Activated T-cell treated with anti-CD3 and anti-CD28 coated beads, Interleukin-2, amount 50 U/mL, for 4 hours (primary cell): ENCODE results near the gene ACP4. TPM values are rescaled to one million over a fixed set of nuclear protein-coding genes. Genes with fewer than 3 reads are reported as not detected.
"Not testable (repeated sequence)": the region's sequence is repeated elsewhere in the genome, so short reads cannot be mapped to it uniquely, and the experiment has no call there.

ENCODE experiments used
- ATAC-seq, 2 donors: fragments of 200-7000 bp; cut with Tn5 transposase; one replicate each; pipeline ENCODE4 v1.10.0; 2021
- DNase-seq: peaks from one replicate; pipeline ENCODE4 v3.0.0-alpha.2; 2020
- H3K27me3 Mint-ChIP-seq: one replicate; pipeline ENCODE4 v1.8.0; 2021; ENCODE audit warnings: low read depth, mixed read lengths
- H3K36me3 Mint-ChIP-seq: one replicate; pipeline ENCODE4 v1.8.0; 2022; ENCODE audit warnings: mixed read lengths; ENCODE audit not compliant: insufficient read depth
- H3K4me1 Mint-ChIP-seq: one replicate; pipeline ENCODE4 v1.8.0; 2021; ENCODE audit warnings: low read depth, mixed read lengths
- H3K4me3 Mint-ChIP-seq: one replicate; pipeline ENCODE4 v1.8.0; 2021; ENCODE audit warnings: mild to moderate bottlenecking, moderate library complexity, mixed read lengths
- H3K9me3 Mint-ChIP-seq: one replicate; pipeline ENCODE4 v1.8.0; 2021; ENCODE audit warnings: mixed read lengths
- total RNA-seq, 3 donors: library from RNA; stranded (reverse); gene quantifications; one replicate each; pipeline ENCODE4 v1.2.1, GENCODE V29; 2021

ACP4 gene
- total RNA-seq, 3 donors from 2014 or later = not detected

DNA sequence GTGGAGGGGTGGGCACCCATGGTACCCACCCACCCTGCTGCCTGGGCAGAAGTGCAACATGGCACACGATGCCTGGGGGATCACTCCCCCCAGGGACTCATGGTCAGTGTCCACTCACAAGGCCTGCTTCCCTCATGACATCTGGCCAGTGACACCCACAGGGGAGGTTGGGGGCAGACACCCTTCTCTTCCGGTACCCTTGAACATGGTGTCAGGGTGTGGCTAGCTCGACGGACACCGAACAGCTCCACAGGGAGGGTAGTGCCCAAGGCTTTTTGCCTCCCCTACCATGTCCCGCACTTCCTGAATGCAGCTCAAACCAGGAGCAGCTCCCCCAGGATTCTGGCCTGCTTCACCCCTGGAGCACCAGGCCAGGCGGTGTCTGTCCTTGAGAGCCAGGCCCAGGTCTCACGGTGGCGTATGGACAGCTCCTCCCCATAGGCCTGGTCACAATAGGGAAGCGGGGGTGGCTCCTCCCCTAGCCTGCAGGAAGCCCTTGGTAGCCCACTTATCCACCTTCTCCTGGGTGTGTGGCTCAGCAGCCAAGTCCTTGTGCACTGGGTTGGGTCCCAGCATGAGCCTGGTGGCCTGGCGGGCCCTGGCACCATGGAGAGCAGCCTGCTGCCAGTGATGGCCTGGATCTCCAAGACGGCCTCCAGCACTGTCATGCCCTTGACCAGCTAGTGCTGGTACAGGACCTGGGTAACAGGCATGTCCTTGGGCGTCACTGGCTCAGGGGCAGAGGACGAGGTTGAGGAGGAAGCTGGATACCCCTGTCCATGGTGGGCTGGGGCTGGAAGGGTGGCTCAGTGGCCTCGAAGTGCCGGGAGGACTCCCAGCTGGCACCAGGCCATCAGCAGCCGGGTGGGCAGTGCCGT lies 7.8 kb downstream of the ACP4 start:
- no peaks in the 10 kb centered on the region for H3K9me3 Mint-ChIP-seq
- H3K4me1 Mint-ChIP-seq = peaks cover 18% of the 10 kb centered on the region
- ATAC-seq = no peak
- peaks cover 28% of the 10 kb centered on the region for H3K36me3 Mint-ChIP-seq
- H3K27me3 Mint-ChIP-seq = no peaks in the 10 kb centered on the region
- no peak for DNase-seq
- H3K4me3 Mint-ChIP-seq = no peak overlapping the region

DNA sequence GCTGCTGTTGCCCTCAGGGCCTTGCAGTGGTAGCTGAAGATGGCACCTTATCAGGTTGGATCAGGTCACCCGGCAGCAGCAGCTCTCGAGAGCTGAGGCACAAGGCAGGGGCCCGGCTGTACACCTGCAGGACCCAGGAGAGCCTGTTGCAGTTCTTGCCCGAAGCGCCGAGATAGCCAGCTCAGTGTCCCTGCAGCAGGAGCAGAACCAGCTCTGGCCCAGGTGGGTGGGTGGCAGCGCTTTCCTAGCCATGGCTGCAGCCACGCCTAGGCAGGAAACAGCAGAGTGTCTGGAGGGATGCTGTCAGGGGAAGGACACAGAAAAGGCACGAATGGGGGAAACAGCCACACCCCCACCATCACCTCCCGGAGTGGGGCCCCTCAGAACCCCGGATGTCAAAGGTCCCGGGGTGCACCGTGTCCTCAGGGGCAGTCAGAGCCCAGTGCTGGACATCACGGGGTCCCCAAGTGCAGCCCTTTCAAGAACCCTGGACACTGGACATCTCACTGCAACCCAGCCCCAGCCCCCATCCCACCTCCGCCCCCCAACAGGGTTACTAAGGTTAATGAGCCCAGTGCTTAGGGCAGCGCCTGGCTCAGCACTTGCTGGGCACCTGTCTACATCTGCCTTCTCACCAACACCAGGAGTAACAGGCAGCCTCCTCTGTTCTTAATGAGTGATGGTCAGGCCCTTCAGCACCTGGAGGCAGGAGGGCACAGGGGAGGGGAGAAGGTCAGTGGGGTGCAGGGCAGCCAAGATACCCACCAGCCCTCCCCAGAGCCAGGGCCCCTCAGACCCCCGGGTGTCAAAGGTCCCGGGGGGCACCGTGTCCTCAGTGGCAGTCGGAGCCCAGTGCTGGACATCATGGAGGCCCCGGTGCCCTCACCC lies 8.7 kb downstream of the ACP4 start:
- peaks cover 34% of the 10 kb centered on the region for H3K36me3 Mint-ChIP-seq
- no peak overlapping the region for H3K4me3 Mint-ChIP-seq

DNA sequence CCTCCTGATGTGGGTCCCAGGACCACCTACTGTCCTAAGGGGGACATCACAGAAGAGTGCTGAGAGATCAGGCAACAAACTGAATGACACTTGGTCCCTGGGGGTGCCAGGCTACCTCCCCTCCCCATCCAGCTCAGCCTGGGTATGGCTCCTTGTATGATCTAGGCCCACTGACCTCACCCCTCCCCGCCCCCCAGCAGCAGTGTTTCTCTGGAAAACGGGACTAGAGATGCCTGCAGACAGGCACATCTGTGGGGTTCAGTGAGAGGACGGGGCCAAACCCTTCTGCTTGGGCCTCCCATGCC lies 9.3 kb downstream of the ACP4 start:
- H3K36me3 Mint-ChIP-seq = peaks cover 37% of the 10 kb centered on the region
- no peak for DNase-seq

More for the DNA sequence above, 8.7 kb downstream of the ACP4 start:
- Mint-ChIP-seq H3K27me3 (no peaks in the 10 kb centered on the region), H3K4me1 (peaks cover 22% of the 10 kb centered on the region), H3K9me3 (no peaks in the 10 kb centered on the region)
- ATAC-seq = no peak
- DNase-seq = no peak

DNA sequence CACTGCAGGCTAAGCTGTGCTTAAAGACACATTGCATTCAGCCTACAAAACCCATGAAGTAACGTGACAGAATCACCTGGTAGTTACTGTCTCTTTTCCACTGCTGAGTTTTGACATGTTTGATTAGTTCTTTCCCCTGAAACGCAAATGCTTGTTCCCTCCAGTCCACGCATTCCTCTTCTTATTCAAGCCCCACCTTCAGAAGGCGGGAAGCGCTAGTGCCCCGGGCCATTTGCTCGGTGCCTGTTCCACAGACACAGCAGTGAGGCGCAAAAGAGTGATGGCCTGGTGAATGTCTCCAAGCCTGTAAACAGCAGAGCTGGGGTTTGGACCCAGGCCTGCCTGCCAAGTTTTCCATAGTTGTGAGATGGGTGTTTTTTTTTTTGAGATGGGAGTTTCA lies 10.9 kb downstream of the ACP4 start:
- H3K9me3 Mint-ChIP-seq = no peaks in the 10 kb centered on the region
- ATAC-seq (no peak), DNase-seq (no peak)
- H3K4me3 Mint-ChIP-seq = peak overlapping the region; percentile 0
- peaks cover 37% of the 10 kb centered on the region for H3K4me1 Mint-ChIP-seq
- H3K36me3 Mint-ChIP-seq = peaks cover 35% of the 10 kb centered on the region
- H3K27me3 Mint-ChIP-seq = no peaks in the 10 kb centered on the region

More for the DNA sequence above, 9.3 kb downstream of the ACP4 start:
- H3K4me3 Mint-ChIP-seq = no peak overlapping the region
- H3K4me1 Mint-ChIP-seq = peaks cover 23% of the 10 kb centered on the region
- H3K27me3 Mint-ChIP-seq = no peaks in the 10 kb centered on the region
- no peaks in the 10 kb centered on the region for H3K9me3 Mint-ChIP-seq
- ATAC-seq = no peak

DNA sequence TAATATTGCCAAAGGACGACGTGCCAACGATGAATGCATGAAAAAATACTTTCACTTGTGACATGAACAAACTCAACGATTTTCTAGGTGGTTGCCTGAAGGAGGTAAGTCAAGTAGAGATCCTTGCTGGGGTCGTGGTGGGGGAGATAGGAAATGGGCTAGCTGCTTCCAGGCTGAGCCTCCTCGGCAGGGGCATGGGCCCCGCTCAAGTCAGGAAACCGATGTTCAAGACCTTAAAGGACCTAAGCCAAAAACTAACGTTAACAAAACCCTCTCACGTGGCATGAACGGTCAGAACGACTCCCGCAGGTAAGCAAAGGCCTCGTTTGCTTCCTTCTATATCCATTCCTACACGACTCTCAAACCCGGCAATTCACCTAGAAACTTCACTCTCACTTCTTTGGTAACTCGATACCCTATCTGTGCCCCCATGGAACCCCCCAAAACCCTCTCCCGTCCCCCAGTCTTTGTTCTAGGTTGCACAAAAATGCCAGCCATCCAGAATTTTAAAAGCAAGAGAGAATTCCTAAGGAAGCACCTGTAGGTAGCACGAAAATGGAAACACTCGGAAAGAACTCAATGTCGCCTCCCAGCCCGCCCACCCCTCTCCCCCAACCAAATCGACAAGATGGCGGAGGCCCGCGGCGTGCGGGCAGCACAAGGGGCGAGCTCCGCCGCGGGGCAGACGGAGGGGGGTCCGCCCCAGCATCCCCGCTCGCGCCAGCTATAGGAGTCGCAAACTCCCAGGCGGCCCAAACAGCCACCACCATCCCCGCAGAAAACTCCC lies 13.6 kb downstream of the ACP4 start:
- ATAC-seq = peak; percentile 35 to 39
- Mint-ChIP-seq H3K4me3 (peak overlapping the region; percentile 97), H3K36me3 (peaks cover 30% of the 10 kb centered on the region)

DNA sequence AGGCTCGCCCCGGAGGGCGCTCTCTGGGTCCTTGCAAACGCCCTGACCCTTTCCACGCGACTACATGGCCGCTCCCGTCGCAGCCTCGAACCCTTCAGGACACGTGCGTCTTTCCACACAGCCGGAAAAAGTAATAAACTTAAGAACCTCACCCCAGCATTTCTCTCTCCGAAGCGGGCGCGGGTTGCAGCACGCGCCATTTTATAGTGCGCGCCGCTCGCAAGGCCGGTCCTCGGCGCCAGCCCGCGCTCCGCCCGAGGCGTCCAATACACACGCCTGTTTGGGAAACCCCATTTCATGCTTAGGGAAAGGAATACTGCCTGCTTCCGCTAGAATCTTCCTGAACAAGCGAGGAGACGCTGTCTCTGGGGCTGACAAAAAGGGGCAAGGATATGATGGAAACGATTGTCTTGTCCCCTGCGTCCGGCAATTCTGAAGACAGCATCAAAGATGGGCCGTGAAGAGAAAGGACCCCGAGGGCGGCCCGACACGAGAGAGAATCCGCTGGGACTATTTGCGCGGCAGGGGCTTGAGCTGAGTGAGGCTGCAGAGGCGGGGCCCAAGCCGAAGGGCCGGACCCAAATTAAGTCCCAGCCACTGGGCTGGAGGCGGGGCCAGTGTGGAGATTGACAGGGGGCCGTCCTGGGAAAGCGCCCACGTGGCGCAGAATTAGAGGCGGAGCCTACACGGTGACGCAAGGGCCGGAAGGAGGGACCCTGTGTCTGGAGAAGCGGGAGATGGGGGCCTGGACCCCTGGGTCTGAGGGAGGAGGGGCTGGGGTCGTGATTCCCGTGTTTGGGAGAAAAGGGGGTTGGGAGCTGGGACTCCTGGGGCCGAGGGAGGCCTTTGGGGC lies 14.4 kb downstream of the ACP4 start:
- Mint-ChIP-seq H3K4me3 (peak overlapping the region; percentile 97), H3K4me1 (peaks cover 39% of the 10 kb centered on the region), H3K27me3 (no peaks in the 10 kb centered on the region), H3K36me3 (peaks cover 30% of the 10 kb centered on the region), H3K9me3 (no peaks in the 10 kb centered on the region)
- peak; percentile 94 to 95 for ATAC-seq
- DNase-seq = peak; percentile 97

More for the DNA sequence above, 13.6 kb downstream of the ACP4 start:
- Mint-ChIP-seq H3K9me3 (no peaks in the 10 kb centered on the region), H3K27me3 (no peaks in the 10 kb centered on the region), H3K4me1 (peaks cover 39% of the 10 kb centered on the region)
- DNase-seq = peak; percentile 32

DNA sequence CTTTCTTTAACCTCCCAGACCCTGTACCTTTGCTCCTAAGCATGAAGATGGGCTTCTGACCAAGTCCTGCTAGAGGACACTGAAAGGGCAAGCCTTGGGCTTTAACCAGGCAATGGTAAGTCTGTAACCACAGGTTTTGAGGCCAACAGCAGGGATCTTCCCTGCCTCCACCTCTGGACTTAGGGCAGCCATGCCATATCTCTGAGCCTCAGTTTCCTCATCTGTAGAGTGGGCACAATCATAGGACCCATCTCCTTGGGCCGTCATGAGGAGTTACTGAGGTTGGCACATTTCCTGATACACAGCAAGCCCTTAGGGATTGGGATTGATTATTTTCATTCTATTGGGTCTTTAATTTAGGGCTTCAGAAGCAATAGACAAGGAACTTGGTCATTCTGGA lies 18.6 kb downstream of the ACP4 start:
- Mint-ChIP-seq H3K4me1 (peaks cover 17% of the 10 kb centered on the region), H3K9me3 (no peaks in the 10 kb centered on the region), H3K36me3 (peaks cover 2% of the 10 kb centered on the region), H3K4me3 (no peak overlapping the region), H3K27me3 (peaks cover 7% of the 10 kb centered on the region)
- DNase-seq (no peak), ATAC-seq (no peak)

DNA sequence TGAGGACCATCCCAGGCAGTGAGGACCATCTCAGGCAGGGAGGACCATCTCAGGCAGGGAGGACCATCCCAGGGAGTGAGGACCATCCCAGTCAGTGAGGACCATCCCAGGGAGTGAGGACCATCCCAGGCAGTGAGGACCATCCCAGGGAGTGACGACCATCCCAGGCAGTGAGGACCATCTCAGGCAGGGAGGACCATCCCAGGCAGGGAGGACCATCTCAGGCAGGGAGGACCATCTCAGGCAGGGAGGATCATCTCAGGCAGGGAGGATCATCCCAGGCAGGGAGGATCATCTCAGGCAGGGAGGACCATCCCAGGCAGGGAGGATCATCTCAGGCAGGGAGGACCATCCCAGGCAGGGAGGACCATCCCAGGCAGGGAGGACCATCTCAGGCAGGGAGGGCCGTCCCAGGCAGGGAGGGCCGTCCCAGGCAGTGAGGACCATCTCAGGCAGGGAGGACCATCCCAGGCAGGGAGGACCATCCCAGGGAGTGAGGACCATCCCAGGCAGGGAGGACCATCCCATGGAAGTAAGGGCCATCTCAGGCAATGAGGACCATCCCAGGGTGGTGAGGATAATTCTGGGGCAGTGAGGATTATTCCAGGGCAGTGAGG lies 21.5 kb downstream of the ACP4 start:
- not testable (repeated sequence) for H3K4me3 Mint-ChIP-seq, DNase-seq, H3K36me3 Mint-ChIP-seq, ATAC-seq, H3K9me3 Mint-ChIP-seq, H3K4me1 Mint-ChIP-seq
- H3K27me3 Mint-ChIP-seq = peaks cover 24% of the 10 kb centered on the region

DNA sequence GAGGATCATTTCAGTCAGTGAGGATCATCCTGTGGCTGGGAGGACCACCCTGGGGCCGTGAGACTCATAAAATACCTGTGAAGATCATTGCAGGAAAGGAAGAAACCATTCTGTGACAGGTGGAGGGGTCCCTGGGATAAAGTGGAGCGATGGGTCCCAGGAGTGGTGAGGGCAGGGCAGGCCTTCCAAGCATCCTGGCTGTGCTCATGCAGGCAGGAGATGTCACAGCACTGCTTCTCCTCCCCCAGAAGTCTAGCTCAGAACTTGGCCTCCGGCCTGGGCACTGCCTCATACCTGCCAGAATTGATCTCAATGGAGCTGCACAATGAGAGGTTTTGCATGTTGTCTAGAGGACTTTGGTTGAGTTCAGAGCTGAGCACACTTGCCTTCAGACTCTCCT lies 22.3 kb downstream of the ACP4 start:
- H3K9me3 Mint-ChIP-seq = no peaks in the 10 kb centered on the region
- H3K4me1 Mint-ChIP-seq = peaks cover 11% of the 10 kb centered on the region
- ATAC-seq (no peak), DNase-seq (no peak)
- H3K27me3 Mint-ChIP-seq = peaks cover 31% of the 10 kb centered on the region
- no peak overlapping the region for H3K4me3 Mint-ChIP-seq
- H3K36me3 Mint-ChIP-seq = no peaks in the 10 kb centered on the region

DNA sequence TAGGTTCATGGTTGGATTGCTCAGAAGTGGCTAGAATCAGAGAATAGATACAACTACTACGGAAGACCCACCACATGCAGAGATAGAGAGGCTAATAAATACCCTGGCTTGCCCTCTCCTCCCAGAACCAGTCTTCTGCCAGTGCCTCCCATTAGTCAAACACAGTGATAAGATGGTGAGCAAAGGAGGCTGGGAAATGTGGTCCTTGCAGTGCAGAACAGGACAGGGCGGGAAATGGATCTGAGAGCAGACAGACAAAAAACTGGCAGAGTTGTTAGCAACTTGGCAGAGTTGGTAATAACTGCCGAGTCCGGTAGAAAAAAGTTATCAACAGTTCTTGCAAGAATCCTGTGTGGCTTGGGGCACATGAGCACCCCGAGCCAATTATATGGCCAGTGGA lies 24.7 kb downstream of the ACP4 start:
- ATAC-seq = no peak
- no peaks in the 10 kb centered on the region for H3K36me3 Mint-ChIP-seq
- peaks cover 25% of the 10 kb centered on the region for H3K4me1 Mint-ChIP-seq
- H3K27me3 Mint-ChIP-seq = peaks cover 49% of the 10 kb centered on the region
- no peaks in the 10 kb centered on the region for H3K9me3 Mint-ChIP-seq
- no peak overlapping the region for H3K4me3 Mint-ChIP-seq
- no peak for DNase-seq

DNA sequence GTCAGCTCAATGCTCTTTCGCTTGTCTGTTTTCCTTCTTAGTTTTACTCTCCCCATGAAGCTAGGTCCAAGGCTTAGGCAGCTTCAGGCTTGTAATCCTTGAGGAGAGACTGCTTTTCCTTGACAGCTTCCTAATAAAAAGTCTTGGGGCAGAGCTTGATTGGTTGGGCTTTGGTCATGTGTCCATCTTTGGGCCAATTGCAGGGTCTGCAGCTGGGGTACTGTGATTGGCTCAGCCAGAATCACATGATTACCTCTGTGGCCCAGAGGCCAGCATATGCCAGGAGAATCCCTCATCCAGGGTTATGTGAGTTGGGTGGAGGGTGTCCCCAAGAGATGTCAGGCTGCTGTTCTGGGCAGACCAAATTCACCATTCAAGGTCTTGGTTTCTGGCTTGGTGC lies 25.2 kb downstream of the ACP4 start:
- no peaks in the 10 kb centered on the region for H3K36me3 Mint-ChIP-seq
- H3K27me3 Mint-ChIP-seq = peaks cover 54% of the 10 kb centered on the region
- no peaks in the 10 kb centered on the region for H3K9me3 Mint-ChIP-seq
- no peak for DNase-seq
- ATAC-seq = no peak
- peaks cover 31% of the 10 kb centered on the region for H3K4me1 Mint-ChIP-seq
- H3K4me3 Mint-ChIP-seq = no peak overlapping the region

DNA sequence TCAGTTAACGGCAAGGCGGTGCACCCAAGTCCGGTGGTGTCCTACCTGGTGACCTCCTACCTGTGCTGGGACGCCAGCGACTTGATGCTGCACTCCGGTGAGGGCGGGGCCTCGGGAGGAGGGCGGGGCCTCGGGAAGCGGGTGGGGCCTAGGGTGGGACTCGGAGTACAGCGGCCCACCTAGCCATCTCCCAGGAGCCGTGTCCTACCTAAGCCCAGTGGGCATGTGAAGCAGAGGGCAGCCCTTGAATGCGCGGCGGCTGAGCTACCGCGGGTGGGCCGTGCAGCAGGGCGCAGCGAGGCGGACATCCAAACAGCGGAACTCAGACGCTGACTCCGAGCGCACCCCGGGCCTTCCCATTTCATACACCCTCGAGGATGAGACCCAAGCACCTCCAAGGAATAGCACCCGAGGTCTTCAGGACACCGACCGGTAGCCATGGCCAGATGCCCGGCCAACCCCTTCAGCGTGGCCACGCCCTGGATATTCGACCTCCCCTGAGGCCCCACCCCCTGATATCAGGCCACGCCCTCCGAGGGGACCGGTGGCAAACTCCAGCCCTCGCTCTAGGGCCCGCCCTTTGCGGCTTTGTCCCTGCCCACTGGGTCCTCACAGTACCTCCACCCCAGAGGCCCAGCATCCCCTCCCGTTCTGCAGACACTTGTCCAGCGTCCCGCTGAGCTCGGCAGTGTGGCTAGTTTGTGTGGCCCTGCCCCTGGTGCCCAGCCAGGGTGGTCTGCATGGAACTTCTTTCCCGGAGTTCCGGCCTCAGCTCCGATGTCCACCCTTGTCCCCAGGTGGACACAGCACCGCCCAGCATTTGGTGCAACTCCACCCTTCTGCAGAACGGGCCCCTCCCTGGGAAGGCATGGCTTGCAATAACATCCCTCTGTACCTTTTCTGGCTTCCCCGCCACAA lies 28.0 kb downstream of the ACP4 start:
- Mint-ChIP-seq H3K27me3 (peaks cover 73% of the 10 kb centered on the region), H3K36me3 (no peaks in the 10 kb centered on the region)
- peak; percentile 35 to 42 for ATAC-seq

More for the DNA sequence above, 28.0 kb downstream of the ACP4 start:
- no peaks in the 10 kb centered on the region for H3K9me3 Mint-ChIP-seq
- peak overlapping the region; percentile 74 for H3K4me3 Mint-ChIP-seq
- peak; percentile 19 for DNase-seq
- H3K4me1 Mint-ChIP-seq = peaks cover 37% of the 10 kb centered on the region
